ENCODE measurements around the gene CLMP.
"Not testable (repeated sequence)": the region's sequence is repeated elsewhere in the genome, so short reads cannot be mapped to it uniquely, and the experiment has no call there.

Gene CLMP

GRCh38 chr11:123073343-123074057 is 121.5 kb downstream of the CLMP start:
- no peak for DNase-seq

GRCh38 chr11:123072762-123073161 is 122.3 kb downstream of the CLMP start:
- no peak for DNase-seq

GRCh38 chr11:123072332-123072761 is 122.7 kb downstream of the CLMP start:
- DNase-seq = no peak

GRCh38 chr11:123069908-123070821 is 124.9 kb downstream of the CLMP start:
- no peak for DNase-seq

GRCh38 chr11:123065621-123066020 is 129.4 kb downstream of the CLMP start:
- no peak for DNase-seq

- DNase-seq = no peak
Measured at GRCh38 chr11:123063826-123064657, 131.0 kb downstream of the CLMP start.

- no peak for DNase-seq
Measured at GRCh38 chr11:123062892-123063825, 131.9 kb downstream of the CLMP start.

- DNase-seq = peak; percentile 97
Measured at GRCh38 chr11:123062158-123062891, 132.7 kb downstream of the CLMP start.

GRCh38 chr11:123061403-123062157 is 133.5 kb downstream of the CLMP start, which contains the start of gene HSPA8:
Gene HSPA8 (minus strand): TSS chr11:123062136. CDS start chr11:123061324, 812 bp downstream.
- no peak for DNase-seq

GRCh38 chr11:123060277-123061000 is 134.6 kb downstream of the CLMP start:
- DNase-seq = no peak

GRCh38 chr11:123059041-123059920 is 135.8 kb downstream of the CLMP start:
- DNase-seq = not testable (repeated sequence)

GRCh38 chr11:123057661-123058305 is 137.3 kb downstream of the CLMP start:
- no peak for DNase-seq

- no peak for DNase-seq
Measured at GRCh38 chr11:123056835-123057491, 138.1 kb downstream of the CLMP start.

GRCh38 chr11:123055191-123055901 is 139.7 kb downstream of the CLMP start:
- no peak for DNase-seq

- DNase-seq = peak; percentile 26
Measured at GRCh38 chr11:123054301-123055065, 140.6 kb downstream of the CLMP start.

All from NCI-H510A (cell line).